Activated CD8-positive, alpha-beta memory T cell treated with anti-CD3 and anti-CD28 coated beads, Interleukin-2, amount 50 U/mL, for 24 hours (primary cell): Measurements from ENCODE around the gene DNAJC5G.

Experiments used
- DNase-seq: peaks from one replicate; pipeline ENCODE4 v3.0.0-alpha.2; 2020; ENCODE audit errors: extremely low read depth

The DNAJC5G gene

DNA sequence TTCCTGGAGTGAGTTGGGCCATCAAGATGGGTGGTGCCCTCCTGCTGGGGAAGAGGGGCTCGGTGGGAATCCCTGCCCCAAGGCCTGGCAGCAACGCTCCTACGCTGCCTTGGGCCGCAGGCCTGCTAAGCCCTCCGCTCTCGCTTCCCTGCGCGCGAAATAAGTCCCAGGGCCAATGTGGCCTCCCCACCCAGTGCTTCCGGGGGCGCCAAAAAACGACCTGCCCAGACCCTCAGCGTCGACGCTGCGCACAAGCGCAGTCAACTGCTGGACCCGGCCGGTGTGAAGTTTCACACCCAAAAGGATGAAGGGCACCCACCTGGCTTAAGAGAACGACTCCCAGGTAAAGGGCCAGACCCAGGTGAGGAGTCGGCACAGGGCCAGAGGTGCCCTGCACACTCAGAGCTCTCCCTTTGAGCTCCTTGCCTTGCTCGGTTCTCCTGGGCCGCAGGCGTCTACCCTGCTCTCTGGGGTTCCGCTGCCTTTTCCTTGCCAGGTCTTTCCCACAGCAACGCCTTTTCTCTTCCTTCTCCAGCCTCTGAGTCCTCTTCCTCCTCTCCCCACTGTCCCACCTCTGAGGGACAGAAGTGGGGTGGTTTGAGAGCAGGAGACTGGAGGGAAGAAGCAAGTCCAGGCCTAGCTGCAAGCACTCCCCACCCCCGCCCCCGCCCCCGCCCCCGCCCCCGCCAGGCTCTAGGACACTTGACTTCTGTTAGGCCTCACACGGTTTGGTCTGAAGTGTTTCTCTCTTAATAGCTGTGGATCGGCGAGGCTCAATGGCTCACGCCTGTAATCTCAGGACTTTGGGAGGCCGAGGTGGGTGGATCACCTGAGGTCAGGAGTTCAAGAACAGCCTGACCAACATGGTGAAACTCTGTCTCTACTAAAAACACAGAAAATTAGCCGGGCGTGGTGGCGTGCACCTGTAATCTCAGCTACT is at the start of gene DNAJC5G:
TSS of gene DNAJC5G (plus strand) at position 223 of the 940 bp plus-strand sequence. CDS start 1,296 bp downstream, outside the sequence.
- no peak for DNase-seq

- no peak for DNase-seq
These were observed 49.7 kb upstream of the DNAJC5G start for GRCh38 chr2:27225526-27225925.

DNA sequence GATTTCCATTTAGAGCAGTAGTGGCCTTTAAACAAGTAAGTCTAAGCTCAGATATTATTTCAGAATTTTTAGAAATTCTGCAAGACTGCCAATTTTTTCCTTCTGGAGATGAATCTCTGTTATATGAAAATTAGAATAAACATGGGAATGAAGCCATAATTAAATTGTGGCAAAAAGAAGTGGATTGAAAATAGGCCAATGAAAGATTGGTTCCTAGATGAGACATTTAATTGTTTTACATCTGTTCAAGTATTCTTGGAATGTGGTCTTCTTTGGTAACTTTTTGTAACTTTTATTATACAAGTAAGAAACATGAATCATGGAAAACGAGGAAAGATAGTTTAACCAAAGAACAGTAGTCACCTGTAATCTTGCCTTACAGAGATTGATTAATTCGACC is 47.7 kb upstream of the DNAJC5G start:
- no peak for DNase-seq

GRCh38 chr2:27231921-27232320 is 43.3 kb upstream of the DNAJC5G start:
- no peak for DNase-seq

GRCh38 chr2:27233341-27233740 is 41.9 kb upstream of the DNAJC5G start:
- no peak for DNase-seq

- no peak for DNase-seq
These were observed 39.1 kb upstream of the DNAJC5G start for GRCh38 chr2:27236136-27236535.

DNA sequence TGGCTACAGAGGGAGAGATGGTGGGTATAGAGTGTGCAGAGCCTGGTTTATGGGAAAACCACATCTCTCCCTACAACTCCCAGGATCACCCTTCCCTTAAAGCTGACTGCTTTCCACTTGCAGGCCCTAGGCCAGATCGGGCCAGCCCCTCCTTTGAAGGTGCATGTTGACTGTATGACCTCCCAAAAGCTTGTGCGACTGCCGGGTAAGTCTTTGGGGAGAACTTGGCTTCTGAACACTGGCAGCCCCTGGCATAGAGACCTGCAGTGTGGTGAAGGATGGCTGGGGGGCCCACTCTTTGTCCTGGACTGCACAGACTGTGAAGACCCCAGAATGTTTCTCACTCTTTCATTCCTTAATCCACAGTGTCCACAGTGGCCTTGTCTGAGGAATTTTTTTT is 38.6 kb upstream of the DNAJC5G start:
- DNase-seq, result no peak

DNA sequence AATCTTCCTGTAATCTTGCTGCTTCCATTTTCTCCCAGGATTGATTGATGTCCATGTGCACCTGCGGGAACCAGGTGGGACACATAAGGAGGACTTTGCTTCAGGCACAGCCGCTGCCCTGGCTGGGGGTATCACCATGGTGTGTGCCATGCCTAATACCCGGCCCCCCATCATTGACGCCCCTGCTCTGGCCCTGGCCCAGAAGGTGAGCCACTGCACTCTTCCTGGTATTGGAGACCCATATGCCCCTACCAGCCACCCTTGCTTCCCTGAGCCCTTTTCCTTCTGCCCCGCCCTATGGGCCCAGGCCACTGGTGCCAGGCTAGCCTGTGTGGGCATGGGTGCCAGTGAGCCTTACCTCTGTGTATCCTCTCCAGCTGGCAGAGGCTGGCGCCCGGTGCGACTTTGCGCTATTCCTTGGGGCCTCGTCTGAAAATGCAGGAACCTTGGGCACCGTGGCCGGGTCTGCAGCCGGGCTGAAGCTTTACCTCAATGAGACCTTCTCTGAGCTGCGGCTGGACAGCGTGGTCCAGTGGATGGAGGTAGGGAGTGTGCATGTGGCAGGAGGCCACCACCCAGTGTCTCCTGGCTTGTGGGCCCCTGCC is 37.8 kb upstream of the DNAJC5G start:
- DNase-seq, result no peak

DNA sequence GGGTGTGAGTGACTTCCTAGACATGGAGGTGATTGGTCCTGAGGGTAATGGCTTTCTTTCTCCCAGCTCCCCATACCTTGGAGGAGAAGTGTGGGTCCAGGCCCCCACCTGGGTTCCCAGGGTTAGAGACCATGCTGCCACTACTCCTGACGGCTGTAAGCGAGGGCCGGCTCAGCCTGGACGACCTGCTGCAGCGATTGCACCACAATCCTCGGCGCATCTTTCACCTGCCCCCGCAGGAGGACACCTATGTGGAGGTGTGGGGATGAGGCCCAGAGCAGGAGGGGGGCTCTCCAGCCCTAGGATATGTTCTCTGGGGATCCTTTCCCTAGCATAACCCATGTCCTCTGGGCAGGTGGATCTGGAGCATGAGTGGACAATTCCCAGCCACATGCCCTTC is 36.3 kb upstream of the DNAJC5G start:
- no peak for DNase-seq

DNA sequence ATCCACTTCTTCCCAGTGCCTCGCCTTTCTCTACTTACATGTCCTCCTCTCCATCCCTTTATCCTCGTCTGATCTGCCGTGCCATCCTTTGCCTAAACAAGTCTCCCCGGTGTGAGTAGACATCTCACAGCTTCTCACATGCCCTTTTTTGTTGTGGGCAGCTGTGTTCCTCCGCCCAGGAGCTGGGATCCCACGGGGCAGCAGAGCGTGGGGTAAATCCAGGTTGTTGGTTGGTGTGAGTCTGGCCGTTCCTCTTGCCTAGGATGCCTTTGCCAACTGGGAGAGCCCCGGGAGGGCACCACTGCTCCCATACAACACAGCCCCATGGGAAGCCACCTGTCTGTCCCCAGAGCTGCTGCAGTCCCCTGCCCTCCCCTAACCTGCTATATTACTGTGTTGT is 34.8 kb upstream of the DNAJC5G start:
- DNase-seq, result no peak

GRCh38 chr2:27241761-27242613 is 33.2 kb upstream of the DNAJC5G start:
- no peak for DNase-seq

GRCh38 chr2:27242614-27242951 is 32.6 kb upstream of the DNAJC5G start:
- no peak for DNase-seq

GRCh38 chr2:27243391-27244130 is 31.7 kb upstream of the DNAJC5G start:
- DNase-seq, result no peak

DNA sequence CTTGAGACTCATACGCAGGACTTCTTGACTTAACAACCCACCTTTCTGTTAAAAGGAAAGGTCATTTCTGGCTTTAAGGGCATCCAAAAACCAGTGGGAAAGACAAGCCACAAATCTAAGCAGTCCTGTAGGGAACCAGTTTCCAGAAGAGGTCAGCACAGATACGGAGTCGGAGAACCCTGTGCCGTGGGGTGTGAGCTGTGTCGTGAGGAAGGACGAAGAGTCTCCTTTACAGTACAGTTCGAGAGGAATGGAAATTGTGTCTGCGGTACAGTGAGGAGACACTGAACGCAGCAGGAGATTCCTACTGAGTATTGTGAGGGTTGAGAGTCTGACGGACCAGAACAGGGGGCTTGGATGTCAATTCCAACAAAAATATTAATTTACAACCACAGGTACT is 30.1 kb upstream of the DNAJC5G start:
- DNase-seq, result no peak

GRCh38 chr2:27245626-27246025 is 29.6 kb upstream of the DNAJC5G start:
- no peak for DNase-seq

DNA sequence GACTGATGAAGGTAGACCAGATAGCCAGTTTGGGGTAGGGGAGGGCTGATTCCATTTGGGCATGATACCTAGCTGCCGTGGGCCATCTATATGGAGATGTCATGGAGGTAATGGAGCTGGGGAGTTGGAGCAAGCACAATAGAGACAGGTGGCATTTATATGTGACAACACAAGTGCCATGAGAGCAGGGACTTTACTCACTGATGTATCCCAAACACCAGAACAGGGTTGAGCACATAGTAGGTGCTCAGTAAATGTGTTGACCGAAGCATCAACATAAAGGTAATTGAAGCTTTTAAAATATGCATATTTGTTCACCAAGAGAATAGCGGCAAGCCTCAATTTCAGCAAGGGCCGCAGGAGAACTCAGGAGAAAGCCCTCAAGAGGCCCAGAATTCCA is 27.3 kb upstream of the DNAJC5G start:
- no peak for DNase-seq

GRCh38 chr2:27249159-27249890 is 25.9 kb upstream of the DNAJC5G start:
- DNase-seq, result no peak

DNA sequence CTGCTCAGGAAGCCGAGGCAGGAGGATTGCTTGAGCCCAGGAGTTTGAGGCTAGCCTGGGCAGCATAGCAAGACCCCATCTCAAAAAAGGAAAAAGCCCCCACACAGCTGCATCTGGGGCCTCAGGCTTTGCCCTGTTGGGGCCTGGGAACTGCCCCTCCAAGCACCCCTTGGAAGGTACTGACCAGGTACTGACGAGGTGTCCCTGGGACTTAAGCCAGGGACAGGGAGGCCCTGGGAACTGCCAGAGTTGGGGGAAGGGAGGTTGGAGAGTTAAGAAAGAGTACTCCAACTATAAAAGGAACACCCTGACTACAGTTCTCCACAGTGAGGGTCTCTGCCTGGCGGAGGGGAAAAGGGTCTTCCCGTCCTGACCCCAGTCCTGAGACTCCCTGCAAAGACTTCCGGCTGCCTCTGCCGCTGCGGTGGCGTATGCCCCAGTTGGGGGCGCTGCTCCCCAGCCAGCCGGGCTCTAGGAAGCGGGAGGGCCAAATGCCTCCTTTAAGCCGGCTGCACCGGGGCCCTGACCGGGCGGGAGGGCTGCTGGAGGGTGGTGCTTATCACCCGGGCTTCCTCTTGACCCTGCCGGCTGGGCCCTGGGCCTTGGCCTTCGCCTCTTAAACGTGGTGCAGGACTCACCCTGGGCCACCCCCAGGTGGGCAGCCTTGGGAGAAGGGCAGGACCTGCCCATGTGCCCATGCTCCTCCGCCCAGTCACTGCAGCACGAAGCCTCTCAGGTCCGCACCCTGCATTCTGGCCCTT is 25.2 kb upstream of the DNAJC5G start:
- no peak for DNase-seq

- no peak for DNase-seq
These were observed 24.4 kb upstream of the DNAJC5G start for GRCh38 chr2:27250652-27251379.

DNA sequence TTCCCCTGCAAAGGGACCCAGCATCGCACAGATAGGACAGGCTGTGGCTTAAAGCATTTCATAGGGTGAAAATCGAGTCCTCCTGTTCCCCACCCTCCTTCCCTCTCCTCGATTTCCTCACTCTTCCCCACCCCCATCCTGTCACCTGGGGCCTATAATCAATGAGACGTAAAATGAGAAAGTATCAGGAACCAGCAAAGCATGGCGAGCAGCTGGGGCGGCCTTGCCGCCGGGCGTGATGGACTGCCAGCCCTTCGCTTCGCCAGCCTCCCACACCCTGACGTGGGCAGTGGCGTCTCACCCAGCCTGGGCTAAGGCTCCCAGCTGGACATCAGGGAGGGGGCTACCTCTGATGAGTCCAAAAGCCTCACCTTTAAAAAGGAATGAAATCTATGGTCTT is 23.5 kb upstream of the DNAJC5G start:
- no peak for DNase-seq
